DND-41 (cell line): ENCODE data around the gene GSS.

Source experiments
- ATAC-seq: fragments of 200-7000 bp; cut with Tn5 transposase; 3 replicates; pipeline ENCODE4 v1.9.1; 2021; ENCODE audit warnings: low read depth; ENCODE audit not compliant: insufficient read depth
- DNase-seq: peaks from one replicate; pipeline ENCODE4 v3.0.0-alpha.2; 2020
- H2AFZ ChIP-seq: 2 replicates; pipeline ENCODE4 v1.6.0; 2012; ENCODE audit warnings: low read depth, low read length
- H3K27ac ChIP-seq: 2 replicates; pipeline ENCODE4 v1.5.1; 2012; ENCODE audit warnings: low read length, inconsistent platforms
- H3K27me3 ChIP-seq: fragments of 200-600 bp; sonication (generic); 2 replicates; pipeline ENCODE4 v1.6.0; 2012; ENCODE audit warnings: low read length, mild to moderate bottlenecking, inconsistent platforms; ENCODE audit not compliant: insufficient read depth, poor library complexity
- H3K36me3 ChIP-seq: 2 replicates; pipeline ENCODE4 v1.5.1; 2012; ENCODE audit warnings: low read length, inconsistent platforms; ENCODE audit not compliant: insufficient read depth
- H3K4me1 ChIP-seq: 2 replicates; pipeline ENCODE4 v1.5.1; 2012; ENCODE audit warnings: mild to moderate bottlenecking, low read length; ENCODE audit not compliant: insufficient read depth
- H3K4me2 ChIP-seq: 2 replicates; pipeline ENCODE4 v1.6.0; 2012; ENCODE audit warnings: mild to moderate bottlenecking, moderate library complexity, low read length, inconsistent platforms; ENCODE audit not compliant: insufficient read depth
- H3K4me3 ChIP-seq, 2 experiments: fragments of 200-600 bp in 1 of 2; shearing (Covaris generic) in 1 of 2; 2 replicates each; pipeline ENCODE4 v1.5.1; 2012 to 2016; ENCODE audit warnings: inconsistent platforms in 2 of 2, low read length in 2 of 2, mild to moderate bottlenecking in 2 of 2, low read depth in 1 of 2, moderate library complexity in 1 of 2
- H3K79me2 ChIP-seq: 2 replicates; pipeline ENCODE4 v1.6.0; 2012; ENCODE audit warnings: low read length, inconsistent platforms; ENCODE audit not compliant: insufficient read depth
- H3K9ac ChIP-seq: 2 replicates; pipeline ENCODE4 v1.6.0; 2012; ENCODE audit warnings: low read depth, mild to moderate bottlenecking, inconsistent platforms, low read length, moderate library complexity
- H3K9me3 ChIP-seq: 2 replicates; pipeline ENCODE4 v1.5.1; 2012; ENCODE audit warnings: low read length, moderate library complexity, mild to moderate bottlenecking, inconsistent platforms; ENCODE audit not compliant: insufficient read depth, severe bottlenecking
- H4K20me1 ChIP-seq: 2 replicates; pipeline ENCODE4 v1.6.0; 2012; ENCODE audit warnings: low read length; ENCODE audit not compliant: insufficient read depth
- CTCF ChIP-seq: IDR thresholded peaks from 2 replicates; pipeline ENCODE4 v1.5.1; 2012; ENCODE audit warnings: borderline replicate concordance, low read length, moderate library complexity, mild to moderate bottlenecking; ENCODE audit not compliant: poor library complexity, severe bottlenecking; ENCODE audit errors: extremely low read depth
- EZH2 ChIP-seq: IDR thresholded peaks from 3 replicates; pipeline ENCODE4 v1.6.1; 2012; ENCODE audit warnings: borderline replicate concordance, low read depth, mild to moderate bottlenecking, moderate library complexity, low read length, inconsistent platforms; ENCODE audit not compliant: severe bottlenecking

The GSS gene

DNA sequence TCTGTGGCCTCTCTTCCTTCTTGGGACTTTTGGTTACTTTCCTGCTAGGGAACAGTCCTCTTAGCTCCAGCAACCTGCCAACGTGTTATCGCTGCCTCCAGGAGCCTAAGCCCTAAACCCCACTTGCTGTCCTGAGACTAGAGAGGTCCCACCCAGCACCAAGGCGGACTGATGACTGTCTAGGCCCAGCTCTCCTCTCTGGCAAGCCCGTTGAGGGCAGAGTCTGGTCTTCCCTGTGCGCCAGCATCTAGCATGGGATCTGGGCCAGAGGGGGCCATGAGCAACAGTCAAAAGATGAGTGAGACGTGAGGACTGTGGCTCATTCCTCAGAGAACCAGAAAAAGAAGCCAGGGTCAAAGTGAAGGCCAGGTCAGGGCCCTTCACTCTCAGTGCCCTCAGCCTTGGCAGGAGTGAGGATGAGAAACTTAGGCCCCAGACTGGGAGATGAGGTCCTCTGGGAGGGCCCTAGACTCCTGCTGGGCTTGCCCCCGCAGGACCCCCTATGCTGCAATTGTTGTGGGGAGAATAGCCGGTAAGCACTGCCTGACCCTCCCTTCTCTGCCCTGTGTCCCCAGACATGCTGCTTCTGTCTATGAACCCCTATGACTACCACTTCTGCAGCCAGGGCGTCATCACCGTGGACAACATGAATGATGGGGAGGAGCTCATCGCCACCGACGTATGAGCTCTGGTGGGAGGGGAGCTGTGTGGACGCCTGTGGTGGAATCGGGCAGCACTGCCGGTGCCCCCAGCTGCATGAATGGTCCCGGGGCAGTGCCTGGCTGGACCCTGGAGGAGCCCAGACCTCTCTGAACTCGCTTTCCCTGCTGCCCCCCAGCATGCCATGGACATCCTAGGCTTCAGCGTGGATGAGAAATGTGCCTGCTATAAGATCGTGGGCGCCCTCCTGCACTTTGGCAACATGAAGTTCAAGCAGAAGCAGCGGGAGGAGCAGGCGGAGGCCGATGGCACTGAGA, 31.0 kb upstream of the GSS start:
- Histone ChIP-seq H3K27ac (no peak overlapping the region), H3K36me3 (no peaks in the 10 kb centered on the region), H3K9me3 (no peaks in the 10 kb centered on the region), H3K4me3 (no peak overlapping the region), H3K4me2 (no peak overlapping the region), H3K27me3 (no peaks in the 10 kb centered on the region), H3K9ac (no peak overlapping the region), H3K79me2 (no peaks in the 10 kb centered on the region), H3K4me1 (no peaks in the 10 kb centered on the region), H2AFZ (no peak overlapping the region), H4K20me1 (peaks cover 5% of the 10 kb centered on the region; the same call in 1 of the 2 replicates)
- DNase-seq (no peak), ATAC-seq (0 out of 3 replicates have a peak, but pooled peaks have one; percentile 2)
- TF ChIP-seq EZH2 (no peak), CTCF (no peak)

DNA sequence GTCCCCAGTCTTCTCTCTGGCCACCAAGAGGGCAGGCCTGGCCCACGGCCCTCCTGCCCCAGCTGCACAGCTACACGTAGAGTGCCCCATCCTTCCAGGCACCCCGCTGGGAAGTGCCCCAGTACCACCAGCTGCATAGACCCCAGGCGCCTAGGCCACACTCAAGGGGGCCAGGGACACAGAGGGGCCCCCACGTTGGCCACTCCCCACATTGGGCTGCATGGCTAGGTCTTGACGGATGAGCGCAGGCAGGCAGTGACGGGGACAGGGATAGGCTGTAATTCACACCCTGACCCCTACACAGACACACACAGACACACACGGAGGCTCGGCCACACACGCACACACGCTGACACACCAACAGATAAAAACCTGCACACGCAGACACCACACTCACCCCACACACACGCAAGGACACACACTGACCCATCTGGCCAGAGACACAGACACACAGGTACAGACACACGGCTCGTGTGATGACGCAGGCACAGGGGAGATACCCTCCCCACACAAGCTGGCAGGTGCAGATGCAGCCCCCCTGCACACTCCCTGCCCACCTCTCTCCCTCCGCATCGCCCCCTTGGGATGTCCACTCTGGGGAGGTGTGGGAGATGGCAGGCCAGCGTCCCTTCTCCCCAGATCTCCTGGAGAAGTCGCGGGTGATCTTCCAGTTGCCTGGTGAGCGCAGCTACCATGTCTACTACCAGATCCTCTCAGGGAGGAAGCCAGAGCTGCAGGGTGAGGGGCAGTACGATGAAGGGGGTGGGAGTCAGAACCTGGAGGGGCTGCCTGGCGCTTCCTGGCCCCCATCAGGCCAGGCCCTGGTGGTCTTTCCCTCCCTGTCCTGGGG, 30.1 kb upstream of the GSS start:
- H2AFZ ChIP-seq, result no peak overlapping the region
- no peaks in the 10 kb centered on the region for H3K79me2 ChIP-seq
- H3K4me1 ChIP-seq, result no peaks in the 10 kb centered on the region
- H3K4me3 ChIP-seq, result no peak overlapping the region
- no peaks in the 10 kb centered on the region for H3K27me3 ChIP-seq
- H4K20me1 ChIP-seq, result peaks cover 5% of the 10 kb centered on the region; the same call in 1 of the 2 replicates
- H3K4me2 ChIP-seq, result no peak overlapping the region
- DNase-seq (no peak), ATAC-seq (no peak)
- no peaks in the 10 kb centered on the region for H3K9me3 ChIP-seq
- no peak overlapping the region for H3K9ac ChIP-seq
- H3K36me3 ChIP-seq, result no peaks in the 10 kb centered on the region
- no peak overlapping the region for H3K27ac ChIP-seq
- no peak for TF ChIP-seq CTCF
- no peak for TF ChIP-seq EZH2

GRCh38 chr20:34984756-34985261, 29.2 kb upstream of the GSS start:
- H3K27ac ChIP-seq, result no peak overlapping the region
- no peak overlapping the region for H3K4me3 ChIP-seq
- H3K36me3 ChIP-seq, result no peaks in the 10 kb centered on the region
- H3K9me3 ChIP-seq, result no peaks in the 10 kb centered on the region
- H3K27me3 ChIP-seq, result no peaks in the 10 kb centered on the region
- no peak overlapping the region for H3K9ac ChIP-seq
- DNase-seq (no peak), ATAC-seq (no peak)
- H2AFZ ChIP-seq, result no peak overlapping the region
- H3K4me2 ChIP-seq, result no peak overlapping the region
- H3K79me2 ChIP-seq, result no peaks in the 10 kb centered on the region
- peaks cover 5% of the 10 kb centered on the region; the same call in 1 of the 2 replicates for H4K20me1 ChIP-seq
- TF ChIP-seq CTCF, result no peak
- no peak for TF ChIP-seq EZH2
- no peaks in the 10 kb centered on the region for H3K4me1 ChIP-seq
